Activated naive CD4-positive, alpha-beta T cell (primary cell): ENCODE data around the gene GPC3.

Source experiments
- DNase-seq, 4 experiments: peaks; one replicate each; lab custom pipeline; 2025; lab: John Stamatoyannopoulos, UW

Gene GPC3

DNA sequence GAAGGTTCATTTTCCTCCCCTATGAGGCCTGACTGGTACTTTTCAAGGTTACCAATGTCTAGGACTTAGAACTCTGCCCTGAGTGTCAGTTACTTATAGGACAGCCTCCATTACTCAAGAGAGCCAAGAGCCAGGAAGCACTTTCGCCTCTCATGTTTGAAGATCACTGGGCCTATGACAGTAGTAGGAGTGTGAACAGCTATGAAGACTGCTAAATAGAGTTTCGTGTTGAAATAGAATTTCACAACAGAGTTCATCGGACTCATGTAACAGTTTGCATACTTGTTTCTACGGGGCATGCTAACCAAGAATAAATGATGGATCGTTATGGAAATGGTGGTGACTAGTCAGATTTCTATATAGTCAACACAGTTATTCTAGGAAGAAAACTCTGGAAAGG, 472.3 kb downstream of the GPC3 start:
- DNase-seq: no peak

DNA sequence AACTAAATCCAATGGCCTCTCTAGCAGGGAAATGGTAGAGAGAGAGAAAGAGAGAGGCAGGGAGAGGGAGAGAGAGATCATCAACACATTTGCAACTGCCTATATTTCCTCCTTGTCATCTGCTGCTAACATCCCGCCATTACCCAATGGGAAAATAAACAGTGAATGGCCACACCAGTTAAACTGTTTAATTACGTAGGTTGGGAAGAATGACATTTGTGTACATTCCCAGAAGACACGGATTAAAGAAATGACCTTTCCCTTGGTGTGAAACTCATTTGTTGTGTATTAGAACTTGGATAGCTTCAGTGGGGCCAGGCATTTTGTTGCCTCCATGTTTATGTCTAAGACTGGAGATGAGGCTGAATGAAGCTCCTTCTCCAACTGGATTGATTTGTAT, 474.4 kb downstream of the GPC3 start:
- DNase-seq: no peak

DNA sequence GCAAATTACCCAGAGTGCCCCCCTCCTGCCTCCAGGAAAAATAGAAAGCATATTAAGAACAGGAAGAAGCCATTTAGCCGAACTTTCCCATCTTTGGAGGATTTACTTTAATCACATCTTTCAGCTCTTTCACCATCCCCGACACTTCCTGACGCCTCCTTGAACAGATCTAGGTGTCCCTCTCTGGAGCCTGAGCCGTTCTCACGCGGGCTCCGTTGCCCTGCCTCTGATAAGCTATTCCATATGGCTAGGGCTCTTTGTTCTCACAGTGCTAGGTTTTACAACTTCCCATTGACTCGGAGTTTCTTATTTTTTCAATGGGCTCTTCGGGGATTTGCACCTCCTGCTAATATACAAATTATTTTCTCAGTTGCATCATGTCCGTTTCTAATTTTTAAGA, 488.0 kb downstream of the GPC3 start:
- DNase-seq: no peak

DNA sequence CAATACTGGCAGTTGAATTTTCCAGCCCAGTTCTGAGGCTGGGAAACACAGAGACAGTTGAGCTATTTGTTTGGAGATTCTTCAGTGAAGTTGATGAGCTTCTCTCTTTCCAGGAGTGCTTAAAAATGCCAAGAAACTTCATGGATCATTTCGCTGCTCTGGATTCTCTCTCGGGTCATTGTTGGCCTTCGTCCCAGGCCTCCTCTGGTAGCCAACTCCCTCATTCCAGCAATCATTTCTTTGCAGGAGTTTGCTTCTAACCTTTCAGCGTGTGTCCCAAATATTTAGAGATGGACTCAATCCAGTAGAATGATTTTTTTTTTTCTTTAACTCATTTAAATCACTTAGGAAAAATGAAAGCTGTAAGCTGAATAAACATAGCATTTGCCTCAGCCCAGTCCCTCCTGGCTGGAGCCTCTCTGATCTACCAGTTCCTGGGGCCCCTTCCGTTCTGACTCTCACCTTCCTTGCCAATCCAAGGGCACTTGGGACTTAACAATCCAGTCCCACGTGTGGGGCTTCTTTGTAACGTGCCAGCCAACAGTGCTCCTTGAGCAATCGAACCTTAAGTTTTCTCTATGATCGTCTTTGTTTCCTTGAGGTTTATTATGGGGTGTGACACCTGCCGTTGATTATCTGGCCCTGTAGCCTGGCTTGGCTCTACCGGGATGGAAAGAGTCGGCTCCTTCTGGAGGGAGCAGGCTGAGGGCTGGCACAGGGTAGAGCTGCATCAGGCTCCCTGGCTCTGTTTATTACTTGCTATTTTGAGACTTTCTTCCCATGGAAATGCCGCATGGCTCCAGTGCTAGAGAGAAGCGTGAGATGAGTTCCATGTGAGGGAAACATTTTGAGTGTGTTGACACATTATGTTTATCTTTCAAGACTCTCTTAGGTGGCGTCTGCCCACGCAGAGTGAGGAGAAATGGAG, 489.7 kb downstream of the GPC3 start:
- DNase-seq: no peak

DNA sequence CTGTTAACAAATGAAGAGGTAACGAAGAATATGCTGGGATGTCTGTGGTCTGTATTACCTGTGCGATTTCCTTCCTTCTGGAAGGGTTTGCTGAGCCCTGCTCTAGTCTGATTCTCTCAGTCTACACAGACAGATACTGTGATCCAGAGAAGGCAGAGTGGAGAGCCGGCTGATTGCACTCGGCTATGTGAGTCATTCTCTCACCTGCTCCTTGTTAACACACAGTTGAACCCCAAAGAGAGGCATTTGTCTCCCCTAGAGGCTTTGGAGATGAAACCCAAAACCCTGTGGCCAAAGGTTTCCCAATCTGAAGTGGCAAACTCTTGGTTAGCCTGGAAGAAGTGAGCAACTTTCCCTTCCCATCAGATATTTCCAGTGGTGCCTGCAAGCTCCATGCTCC, 492.0 kb downstream of the GPC3 start:
- DNase-seq: no peak

DNA sequence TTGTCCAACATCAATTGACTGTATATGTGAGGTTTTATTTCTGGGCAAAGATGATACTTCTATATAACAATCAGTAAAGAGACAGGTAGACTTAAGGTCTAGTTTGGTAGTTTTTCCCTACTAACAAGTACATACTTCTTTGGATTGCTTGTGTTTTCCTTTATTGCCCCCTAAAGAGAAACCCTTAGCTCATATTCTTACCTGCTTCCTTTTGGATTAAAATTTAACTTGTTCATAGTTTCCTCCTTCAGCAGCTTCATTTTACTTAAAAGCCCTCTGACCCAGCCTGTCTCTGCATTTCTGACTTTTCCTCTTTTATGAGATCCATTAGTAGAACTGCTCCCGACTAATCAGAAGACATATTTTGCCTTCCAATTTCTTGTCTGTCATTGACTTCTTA, 494.4 kb downstream of the GPC3 start:
- no peak for DNase-seq
